HG03039 (cell line): ENCODE results near the gene KRT38.

Experiments used
- ATAC-seq: cut with Tn5 transposase; IDR thresholded peaks from one replicate; pipeline ENCODE4 v1.9.1; 2021; ENCODE audit warnings: mild to moderate bottlenecking, moderate library complexity; ENCODE audit not compliant: unreplicated experiment

Gene KRT38

DNA sequence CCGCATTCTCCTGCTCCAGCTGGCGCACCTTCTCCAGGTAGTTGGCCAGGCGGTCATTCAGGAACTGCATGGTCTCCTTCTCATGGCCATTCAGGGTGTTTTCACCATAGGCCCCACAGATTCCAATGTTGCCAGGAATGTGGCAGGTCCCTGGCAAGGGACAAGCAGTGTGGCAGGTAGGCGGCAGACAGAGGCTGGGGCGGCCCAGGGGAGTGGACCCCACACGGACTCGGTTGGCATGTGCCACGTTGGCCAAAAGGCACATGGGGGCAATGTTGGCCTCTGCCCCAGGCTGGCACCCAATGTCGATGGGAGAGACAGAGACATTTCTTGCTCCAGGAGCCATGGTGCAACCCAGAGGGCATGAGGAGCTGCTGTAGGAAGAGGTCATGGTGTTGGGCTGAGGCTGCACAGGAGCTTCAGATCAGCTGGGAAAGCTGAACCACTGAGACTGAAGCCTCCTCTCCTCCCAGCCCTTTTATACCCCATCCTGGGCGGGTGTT is at the start of gene KRT38:
Gene KRT38, minus strand, starts transcription at position 453 of the 503 bp plus-strand sequence. Its CDS starts 62 bp downstream, at position 391.
- no peak for ATAC-seq

DNA sequence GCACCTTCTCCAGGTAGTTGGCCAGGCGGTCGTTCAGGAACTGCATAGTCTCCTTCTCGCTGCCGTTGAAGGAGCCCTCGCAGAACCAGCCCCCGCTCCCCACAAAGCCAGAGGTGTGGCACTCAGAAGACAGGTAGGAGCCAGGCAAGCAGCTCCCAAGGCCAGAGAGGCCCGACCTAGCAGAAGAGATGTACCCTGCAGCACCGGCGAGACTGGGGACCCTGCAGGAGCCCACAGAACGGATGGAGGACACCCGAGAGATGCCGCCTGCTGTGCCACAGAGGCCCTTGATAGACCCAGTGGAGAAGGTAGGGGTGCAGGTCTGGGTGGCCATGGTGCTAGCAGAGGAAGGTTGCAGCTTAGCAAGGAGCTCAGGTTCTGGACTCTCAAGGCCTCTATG is 48.7 kb upstream of the KRT38 start, which contains the start of gene KRT36:
Gene KRT36, minus strand, starts transcription at position 380 of the 400 bp plus-strand sequence. Its CDS starts 46 bp downstream, at position 334.
- no peak for ATAC-seq

DNA sequence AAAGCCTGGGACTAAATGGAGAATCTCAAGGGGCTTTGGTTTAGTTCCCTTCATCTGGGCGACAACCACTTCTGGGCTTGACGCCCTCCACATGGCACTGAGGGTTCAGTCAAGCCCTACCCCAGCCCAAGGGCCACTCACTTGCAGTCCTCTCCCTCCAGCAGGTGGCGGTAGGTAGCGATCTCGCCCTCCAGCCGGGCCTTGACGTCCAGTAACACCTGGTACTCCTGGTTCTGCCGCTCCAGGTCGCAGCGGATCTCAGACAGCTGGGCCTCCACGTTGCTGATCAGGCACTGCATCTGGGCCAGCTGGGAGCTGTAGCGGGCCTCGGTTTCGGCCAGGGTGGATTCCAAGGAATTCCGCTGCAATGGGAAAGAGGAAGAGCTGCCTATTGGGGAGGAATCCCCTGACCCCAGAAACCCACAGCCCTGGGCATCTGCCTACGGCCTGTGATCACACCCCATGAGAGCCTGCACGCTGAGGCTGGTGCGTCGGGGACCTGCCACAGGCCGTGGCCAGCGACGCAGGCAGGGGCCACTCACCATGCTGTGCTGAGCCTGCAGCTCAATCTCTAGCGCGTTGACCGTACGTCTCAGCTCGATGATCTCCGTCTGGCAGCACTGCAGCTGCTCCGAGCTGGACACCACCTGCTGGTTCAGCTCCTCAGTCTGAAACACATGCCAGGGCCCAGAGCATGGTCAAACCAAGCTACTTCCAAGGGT is 46.2 kb upstream of the KRT38 start:
- ATAC-seq = no peak

- no peak for ATAC-seq
Measured at GRCh38 chr17:41486316-41486715, 45.5 kb upstream of the KRT38 start.

DNA sequence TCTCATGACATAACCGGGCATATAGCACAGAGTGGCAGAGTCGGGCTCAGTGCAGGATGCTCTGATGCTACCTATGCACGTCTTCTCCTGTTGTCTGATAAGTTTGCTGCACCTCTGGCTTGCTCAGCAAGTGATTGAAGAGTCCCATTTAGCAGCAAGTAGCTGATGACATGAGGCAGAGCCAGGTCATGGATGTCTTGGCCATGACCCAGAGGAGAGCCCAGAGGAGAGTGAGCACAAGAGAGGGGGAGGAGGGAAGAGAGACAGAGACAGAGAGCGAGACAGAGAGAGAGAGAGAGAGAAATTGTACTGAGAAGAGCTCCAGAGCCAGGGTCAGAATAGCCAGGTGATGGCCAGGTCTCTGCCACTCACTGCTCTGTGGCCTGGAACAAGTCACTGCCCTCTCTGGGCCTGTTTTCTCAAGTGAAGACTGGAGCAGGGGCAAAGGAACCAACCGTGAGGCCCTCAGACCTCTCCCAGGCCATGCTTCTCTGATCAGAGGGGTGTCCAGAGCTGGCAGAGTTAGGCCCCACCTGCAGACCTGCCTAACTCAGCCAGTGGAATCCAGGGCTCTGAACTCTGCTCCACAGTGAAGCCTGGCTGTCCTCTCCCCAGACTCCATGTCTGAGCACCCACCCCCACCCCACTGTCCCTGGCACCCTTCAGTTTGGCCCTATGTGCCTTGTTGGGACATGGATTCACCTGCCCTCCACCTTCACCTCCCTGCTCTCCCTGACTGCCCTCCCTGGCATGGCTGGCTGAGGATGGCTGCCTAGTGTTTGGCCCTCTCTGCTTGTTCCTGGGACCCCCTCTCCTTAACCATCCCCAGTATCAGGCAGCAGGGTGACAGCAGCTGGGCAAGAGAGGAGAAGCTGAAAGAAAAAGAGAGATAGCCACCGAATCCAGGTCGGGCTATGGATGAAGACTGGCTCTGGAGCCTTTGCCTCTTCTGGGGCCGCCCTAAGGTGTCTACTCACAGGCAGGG is 44.4 kb upstream of the KRT38 start:
- no peak for ATAC-seq

GRCh38 chr17:41483991-41484826 is 43.4 kb upstream of the KRT38 start:
- no peak for ATAC-seq

DNA sequence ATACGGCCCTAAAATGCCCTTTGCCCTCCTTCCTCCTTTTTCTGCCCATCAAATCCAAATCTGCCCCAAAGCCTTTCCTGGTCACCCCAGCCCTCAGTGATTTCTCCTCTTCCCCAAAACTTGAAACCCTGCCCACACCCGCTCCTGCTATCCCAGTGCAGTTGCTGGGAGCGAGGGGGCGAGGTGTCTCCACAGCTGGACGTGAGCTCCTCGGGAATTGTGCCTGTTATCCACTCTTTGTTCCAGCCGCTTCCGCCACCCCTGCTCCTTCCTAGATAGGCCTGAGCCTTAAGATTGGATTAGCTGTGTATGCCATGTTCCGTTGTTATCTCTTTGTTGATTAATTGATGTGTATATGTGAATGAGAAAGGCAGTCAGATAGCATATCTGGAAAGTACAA is 42.7 kb upstream of the KRT38 start:
- no peak for ATAC-seq

- ATAC-seq = no peak
Measured at GRCh38 chr17:41481036-41481435, 40.3 kb upstream of the KRT38 start, which contains the start of gene KRT35. Gene KRT35 (minus strand): TSS chr17:41481151. CDS start chr17:41481097, 54 bp downstream.

- no peak for ATAC-seq
Measured at GRCh38 chr17:41480581-41480980, 39.8 kb upstream of the KRT38 start.

DNA sequence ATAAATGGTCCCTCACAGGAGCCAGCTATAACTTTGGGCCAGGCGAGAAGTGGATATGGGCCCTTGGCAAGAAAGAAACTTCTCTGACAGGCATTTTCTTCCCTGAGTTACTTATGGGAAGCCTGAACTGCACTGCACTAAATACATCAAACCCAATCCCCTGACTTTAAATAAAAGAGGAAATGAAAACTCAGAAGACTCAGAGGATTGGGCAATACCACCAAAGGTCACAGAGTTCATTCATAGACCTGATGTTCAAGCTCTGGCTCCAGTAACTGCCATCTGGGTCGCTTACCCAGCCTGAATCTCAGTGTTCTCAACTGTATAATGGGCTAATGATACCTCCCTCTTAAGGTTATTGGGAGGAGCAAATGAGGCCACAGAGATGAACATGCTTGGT is 39.4 kb upstream of the KRT38 start:
- no peak for ATAC-seq

- ATAC-seq = no peak
Measured at GRCh38 chr17:41478237-41478636, 37.5 kb upstream of the KRT38 start.

DNA sequence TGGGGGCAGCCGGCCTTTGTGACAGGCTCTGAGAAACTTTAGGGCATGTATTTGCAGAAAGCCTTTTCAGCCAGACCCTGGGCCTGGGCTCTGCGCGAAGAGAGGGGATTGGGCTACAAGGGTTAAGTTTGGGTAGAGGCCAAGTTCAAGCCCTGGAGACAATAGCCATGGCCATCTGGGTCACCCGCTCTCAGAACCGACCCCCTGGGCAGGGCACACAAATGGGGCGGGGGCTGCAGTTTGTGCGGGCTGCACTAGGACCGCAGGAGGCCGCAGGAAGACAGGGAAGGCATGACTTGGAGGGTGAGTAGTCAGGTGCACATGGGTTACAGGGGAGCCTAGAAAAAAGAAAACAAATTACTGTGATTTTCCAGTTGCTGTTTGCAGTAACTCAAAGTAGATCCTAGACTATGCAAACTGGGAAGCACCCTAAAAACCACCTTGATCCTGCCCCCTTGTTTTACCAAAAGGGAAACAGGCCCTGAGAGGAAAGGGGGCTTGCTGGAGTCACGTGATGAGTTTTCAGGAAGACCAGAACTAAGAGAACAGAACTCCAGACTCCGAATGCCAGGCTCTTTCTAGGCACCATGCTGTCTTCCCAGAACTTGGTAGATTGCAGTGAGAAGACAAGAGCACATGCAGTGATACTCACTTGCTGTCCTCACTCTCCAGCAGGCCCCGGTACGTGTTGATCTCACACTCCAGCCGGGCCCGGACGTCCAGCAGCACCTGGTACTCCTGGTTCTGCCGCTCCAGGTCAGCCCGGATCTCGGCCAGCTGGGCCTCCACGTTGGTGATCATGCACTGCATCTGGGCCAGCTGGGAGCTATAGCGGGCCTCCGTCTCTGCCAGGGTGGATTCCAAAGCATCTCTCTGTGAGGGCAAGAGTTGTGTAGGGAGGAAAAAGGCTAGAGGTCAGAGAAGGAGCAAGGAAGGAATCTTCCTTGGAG is 36.4 kb upstream of the KRT38 start:
- ATAC-seq = no peak

- ATAC-seq = no peak
Measured at GRCh38 chr17:41475421-41475820, 34.6 kb upstream of the KRT38 start.

GRCh38 chr17:41474863-41475262 is 34.1 kb upstream of the KRT38 start:
- ATAC-seq = no peak

GRCh38 chr17:41468346-41468745 is 27.6 kb upstream of the KRT38 start:
- ATAC-seq = no peak

DNA sequence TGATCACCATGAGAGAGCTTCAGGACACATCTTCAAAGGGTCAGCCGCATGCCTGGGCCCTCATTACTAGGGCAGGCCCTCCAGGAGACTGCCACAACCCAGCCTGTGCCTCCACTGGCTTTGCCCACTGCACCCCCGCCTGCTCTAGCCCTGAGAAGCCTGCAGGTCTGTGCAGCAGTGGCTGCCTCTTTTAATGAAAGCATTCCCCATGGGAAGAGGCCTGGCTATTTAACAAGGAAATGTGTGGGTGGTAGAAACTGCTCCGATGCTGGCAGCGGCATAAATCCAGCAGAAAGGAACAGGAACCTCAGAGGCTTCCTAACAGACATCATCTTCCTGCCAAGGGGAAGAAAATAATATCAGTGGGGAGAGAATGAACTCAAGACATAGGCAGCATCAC is 26.8 kb upstream of the KRT38 start:
- ATAC-seq = no peak

- no peak for ATAC-seq
Measured at GRCh38 chr17:41466988-41467387, 26.2 kb upstream of the KRT38 start, which contains the start of gene KRT32. Gene KRT32 (minus strand): TSS chr17:41467386. CDS start chr17:41467325, 61 bp downstream.

DNA sequence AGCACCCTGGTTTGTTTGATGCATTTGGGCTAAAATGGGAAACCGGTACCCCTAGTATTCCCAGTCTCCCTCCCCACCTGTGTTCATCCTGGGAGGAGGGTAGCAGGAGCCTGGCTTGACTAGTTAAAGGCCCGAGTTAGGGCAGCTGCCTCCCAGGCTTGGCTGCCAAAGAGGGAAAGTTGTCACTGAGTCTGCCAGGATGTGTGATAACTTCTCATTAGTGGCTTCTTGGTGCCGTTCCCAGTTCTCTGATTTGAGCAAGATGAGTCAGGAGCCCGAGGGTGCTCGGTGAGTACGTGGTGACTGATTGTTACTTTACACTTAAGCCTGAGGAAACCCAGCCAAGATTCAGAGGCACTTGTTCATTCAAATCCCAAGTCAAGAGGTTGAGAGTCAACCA is 23.9 kb upstream of the KRT38 start:
- no peak for ATAC-seq

DNA sequence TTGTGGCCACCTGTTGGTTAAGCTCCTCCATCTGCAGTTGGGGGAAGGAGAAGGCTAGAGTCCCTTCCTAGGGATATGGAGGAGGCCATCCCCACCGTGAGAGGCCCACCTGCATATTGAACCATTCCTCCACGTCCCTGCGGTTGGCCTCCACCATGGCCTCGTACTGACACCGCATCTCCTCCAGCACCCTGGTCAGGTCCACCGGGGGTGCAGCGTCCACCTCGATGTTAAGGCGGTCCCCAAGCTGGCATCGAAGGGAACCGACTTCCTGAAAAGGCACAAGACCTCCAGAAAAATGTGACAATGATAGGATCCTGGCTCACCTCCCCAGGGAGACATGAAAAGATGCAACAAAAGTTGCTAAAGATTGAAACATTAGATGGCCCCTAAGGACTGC is 23.4 kb upstream of the KRT38 start:
- ATAC-seq = no peak
